ENCODE results near the gene NPY1R.

- TF ChIP-seq, protein P1, sequence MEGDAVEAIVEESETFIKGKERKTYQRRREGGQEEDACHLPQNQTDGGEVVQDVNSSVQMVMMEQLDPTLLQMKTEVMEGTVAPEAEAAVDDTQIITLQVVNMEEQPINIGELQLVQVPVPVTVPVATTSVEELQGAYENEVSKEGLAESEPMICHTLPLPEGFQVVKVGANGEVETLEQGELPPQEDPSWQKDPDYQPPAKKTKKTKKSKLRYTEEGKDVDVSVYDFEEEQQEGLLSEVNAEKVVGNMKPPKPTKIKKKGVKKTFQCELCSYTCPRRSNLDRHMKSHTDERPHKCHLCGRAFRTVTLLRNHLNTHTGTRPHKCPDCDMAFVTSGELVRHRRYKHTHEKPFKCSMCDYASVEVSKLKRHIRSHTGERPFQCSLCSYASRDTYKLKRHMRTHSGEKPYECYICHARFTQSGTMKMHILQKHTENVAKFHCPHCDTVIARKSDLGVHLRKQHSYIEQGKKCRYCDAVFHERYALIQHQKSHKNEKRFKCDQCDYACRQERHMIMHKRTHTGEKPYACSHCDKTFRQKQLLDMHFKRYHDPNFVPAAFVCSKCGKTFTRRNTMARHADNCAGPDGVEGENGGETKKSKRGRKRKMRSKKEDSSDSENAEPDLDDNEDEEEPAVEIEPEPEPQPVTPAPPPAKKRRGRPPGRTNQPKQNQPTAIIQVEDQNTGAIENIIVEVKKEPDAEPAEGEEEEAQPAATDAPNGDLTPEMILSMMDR (IDR thresholded peaks at IDR 0.05; ENCODE audit: poor library complexity) = no peak
- TF ChIP-seq EZH2 (IDR thresholded peaks at IDR 0.05; ENCODE audit: borderline replicate concordance) = no peak
These were observed 29.3 kb downstream of the NPY1R start for GRCh38 chr4:163303069-163303468.
